SIG-M5 treated with dmso at 0.1 percent for 504 hours (cell line): ENCODE data around the gene PXDN.

Experiments used
- DNase-seq: peaks from one replicate; lab custom pipeline; 2025; ENCODE audit not compliant: unreplicated experiment; lab: John Stamatoyannopoulos, UW

The PXDN gene

GRCh38 chr2:1653956-1654695 is 90.2 kb downstream of the PXDN start:
- no peak for DNase-seq

- no peak for DNase-seq
These were observed 92.1 kb downstream of the PXDN start for GRCh38 chr2:1652034-1652790.

- no peak for DNase-seq
These were observed 92.9 kb downstream of the PXDN start for GRCh38 chr2:1651121-1652033.

- DNase-seq: no peak
These were observed 94.0 kb downstream of the PXDN start for GRCh38 chr2:1650085-1650872.

- DNase-seq: no peak
These were observed 94.9 kb downstream of the PXDN start for GRCh38 chr2:1649103-1650084.

GRCh38 chr2:1648241-1649102 is 95.8 kb downstream of the PXDN start:
- DNase-seq: no peak

- no peak for DNase-seq
These were observed 96.7 kb downstream of the PXDN start for GRCh38 chr2:1647417-1648240.

- DNase-seq: no peak
These were observed 98.4 kb downstream of the PXDN start for GRCh38 chr2:1645761-1646476.

GRCh38 chr2:1644427-1644826 is 99.9 kb downstream of the PXDN start:
- no peak for DNase-seq

GRCh38 chr2:1642993-1643619 is 101.2 kb downstream of the PXDN start:
- DNase-seq: no peak

GRCh38 chr2:1642066-1642861 is 102.1 kb downstream of the PXDN start:
- no peak for DNase-seq

GRCh38 chr2:1641523-1641922 is 102.8 kb downstream of the PXDN start:
- no peak for DNase-seq

GRCh38 chr2:1640301-1641135 is 103.8 kb downstream of the PXDN start:
- DNase-seq: no peak

- no peak for DNase-seq
These were observed 105.0 kb downstream of the PXDN start for GRCh38 chr2:1639086-1639858.
